Astrocyte (in vitro differentiated cells and primary cell): ENCODE data around the gene NKAP.

Experiments used
- CTCF ChIP-seq: IDR thresholded peaks from 2 replicates; pipeline ENCODE4 v1.5.1; 2011; ENCODE audit warnings: low read depth, mild to moderate bottlenecking, inconsistent platforms, low read length, moderate library complexity; ENCODE audit not compliant: insufficient read depth
- EZH2 ChIP-seq: IDR thresholded peaks from 2 replicates; pipeline ENCODE4 v1.6.1; 2012; ENCODE audit warnings: mild to moderate bottlenecking, low read length, inconsistent platforms; ENCODE audit not compliant: insufficient read depth

- no peak for TF ChIP-seq CTCF
- TF ChIP-seq EZH2, result no peak
These were observed 1.3 kb downstream of the NKAP start for GRCh38 chrX:119942173-119942819.
